Neural progenitor cell (in vitro differentiated cells): Measurements from ENCODE around the gene MBD4.

Experiments used
- EZH2 ChIP-seq: fragments of 200-600 bp; sonication (generic); IDR thresholded peaks from 2 replicates; pipeline ENCODE4 v1.6.1; 2017; ENCODE audit warnings: antibody characterized with exemption, mild to moderate bottlenecking, moderate library complexity
- EZH2phosphoT487 ChIP-seq: fragments of 200-600 bp; sonication (generic); IDR thresholded peaks from 2 replicates; pipeline ENCODE4 v1.6.1; 2017; ENCODE audit warnings: antibody characterized with exemption
- TF ChIP-seq, protein P1 (sequence below): fragments of 200-600 bp; sonication (generic); IDR thresholded peaks from 2 replicates; pipeline ENCODE4 v1.5.1; 2017; ENCODE audit warnings: antibody characterized with exemption, mild to moderate bottlenecking

DNA sequence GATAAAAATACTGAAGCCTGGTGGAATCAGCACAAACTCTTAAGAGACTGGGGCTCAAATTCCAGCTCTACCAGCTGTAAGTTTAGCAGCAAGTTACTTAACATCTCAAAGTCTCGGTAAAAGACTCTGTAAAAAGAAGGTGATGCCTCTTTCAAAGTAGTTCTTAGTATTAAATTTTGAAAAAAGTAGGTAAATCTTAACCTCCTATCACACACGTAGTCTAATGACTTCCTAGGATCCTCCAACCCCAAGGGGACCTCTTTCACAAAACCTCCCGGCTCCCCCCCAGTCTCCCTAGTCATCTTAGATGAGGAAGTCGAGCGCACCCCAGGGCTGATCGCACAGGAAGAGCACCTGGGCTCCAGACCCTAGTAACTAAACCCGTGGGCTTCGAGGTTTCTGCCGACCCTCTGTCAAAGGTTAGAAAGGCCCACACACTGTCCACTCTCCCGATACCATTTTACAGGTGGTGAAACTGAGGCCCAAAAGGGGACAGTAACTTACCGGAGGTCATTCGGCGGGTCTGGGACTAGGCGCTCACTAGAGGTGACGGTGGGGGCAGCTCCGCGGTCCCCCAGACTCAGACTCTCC is 427 bp downstream of the MBD4 start:
- TF ChIP-seq, protein P1, sequence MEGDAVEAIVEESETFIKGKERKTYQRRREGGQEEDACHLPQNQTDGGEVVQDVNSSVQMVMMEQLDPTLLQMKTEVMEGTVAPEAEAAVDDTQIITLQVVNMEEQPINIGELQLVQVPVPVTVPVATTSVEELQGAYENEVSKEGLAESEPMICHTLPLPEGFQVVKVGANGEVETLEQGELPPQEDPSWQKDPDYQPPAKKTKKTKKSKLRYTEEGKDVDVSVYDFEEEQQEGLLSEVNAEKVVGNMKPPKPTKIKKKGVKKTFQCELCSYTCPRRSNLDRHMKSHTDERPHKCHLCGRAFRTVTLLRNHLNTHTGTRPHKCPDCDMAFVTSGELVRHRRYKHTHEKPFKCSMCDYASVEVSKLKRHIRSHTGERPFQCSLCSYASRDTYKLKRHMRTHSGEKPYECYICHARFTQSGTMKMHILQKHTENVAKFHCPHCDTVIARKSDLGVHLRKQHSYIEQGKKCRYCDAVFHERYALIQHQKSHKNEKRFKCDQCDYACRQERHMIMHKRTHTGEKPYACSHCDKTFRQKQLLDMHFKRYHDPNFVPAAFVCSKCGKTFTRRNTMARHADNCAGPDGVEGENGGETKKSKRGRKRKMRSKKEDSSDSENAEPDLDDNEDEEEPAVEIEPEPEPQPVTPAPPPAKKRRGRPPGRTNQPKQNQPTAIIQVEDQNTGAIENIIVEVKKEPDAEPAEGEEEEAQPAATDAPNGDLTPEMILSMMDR: peak; percentile 5
- TF ChIP-seq EZH2: no peak
- no peak for TF ChIP-seq EZH2phosphoT487
